MM.1S (cell line): ENCODE results near the gene PIP5K1A.

ENCODE experiments used
- DNase-seq: peaks from one replicate; pipeline ENCODE4 v3.0.0-alpha.2; 2015
- H2AFZ ChIP-seq: fragments of 300-600 bp; sonication (generic); 2 replicates; pipeline ENCODE4 v1.6.0; 2016; ENCODE audit warnings: antibody characterized with exemption, low read length
- H3F3A ChIP-seq: fragments of 300-600 bp; sonication (generic); 2 replicates; pipeline ENCODE4 v1.6.1; 2016; ENCODE audit warnings: mild to moderate bottlenecking, antibody characterized with exemption, low read length, moderate library complexity, mixed read lengths; ENCODE audit not compliant: insufficient read depth
- H3K27ac ChIP-seq: fragments of 300-600 bp; sonication (generic); 2 replicates; pipeline ENCODE4 v1.5.1; 2016; ENCODE audit warnings: mild to moderate bottlenecking, low read length
- H3K27me3 ChIP-seq: fragments of 300-600 bp; sonication (generic); replicated peaks from 2 replicates; pipeline ENCODE4 v1.6.0; 2016; ENCODE audit warnings: low read length; ENCODE audit not compliant: insufficient read depth
- H3K36me3 ChIP-seq: fragments of 300-600 bp; sonication (generic); replicated peaks from 2 replicates; pipeline ENCODE4 v1.6.1; 2016; ENCODE audit warnings: mild to moderate bottlenecking, low read length, mixed read lengths; ENCODE audit not compliant: insufficient read depth
- H3K4me1 ChIP-seq: fragments of 300-600 bp; sonication (generic); 2 replicates; pipeline ENCODE4 v1.6.1; 2016; ENCODE audit warnings: low read length, mixed read lengths
- H3K4me2 ChIP-seq: fragments of 300-600 bp; sonication (generic); 2 replicates; pipeline ENCODE4 v1.6.0; 2016; ENCODE audit warnings: low read depth, low read length
- H3K4me3 ChIP-seq: fragments of 300-600 bp; sonication (generic); 2 replicates; pipeline ENCODE4 v1.5.1; 2016; ENCODE audit warnings: low read length, mixed read lengths
- H3K79me2 ChIP-seq: fragments of 300-600 bp; sonication (generic); 2 replicates; pipeline ENCODE4 v1.6.1; 2016; ENCODE audit warnings: mixed run types, low read length, mixed read lengths
- H3K9ac ChIP-seq: fragments of 300-600 bp; sonication (generic); 2 replicates; pipeline ENCODE4 v1.6.1; 2016; ENCODE audit warnings: low read length, mixed read lengths
- H3K9me2 ChIP-seq: fragments of 300-600 bp; sonication (generic); replicated peaks from 2 replicates; pipeline ENCODE4 v1.6.1; 2016; ENCODE audit warnings: mild to moderate bottlenecking, low read length, mixed read lengths; ENCODE audit not compliant: insufficient read depth
- H3K9me3 ChIP-seq: fragments of 300-600 bp; sonication (generic); replicated peaks from 2 replicates; pipeline ENCODE4 v1.6.1; 2016; ENCODE audit warnings: mild to moderate bottlenecking, low read length, mixed read lengths; ENCODE audit not compliant: insufficient read depth
- H4K20me1 ChIP-seq: fragments of 300-600 bp; sonication (generic); 2 replicates; pipeline ENCODE4 v1.6.1; 2016; ENCODE audit warnings: mild to moderate bottlenecking, low read length, moderate library complexity, mixed read lengths; ENCODE audit not compliant: insufficient read depth
- CTCF ChIP-seq: fragments of 300-600 bp; sonication (generic); IDR thresholded peaks from 2 replicates; pipeline ENCODE4 v1.5.1; 2016; ENCODE audit warnings: antibody characterized with exemption, low read length, mixed read lengths
- EZH2 ChIP-seq: fragments of 300-600 bp; sonication (generic); optimal IDR thresholded peaks from 2 replicates; pipeline ENCODE3; 2017; ENCODE audit warnings: low read depth, mild to moderate bottlenecking, antibody characterized with exemption, low read length, mixed read lengths
- EZH2phosphoT487 ChIP-seq: fragments of 300-600 bp; sonication (generic); IDR thresholded peaks from 2 replicates; pipeline ENCODE4 v1.6.1; 2018; ENCODE audit warnings: antibody characterized with exemption, low read length

Gene PIP5K1A

DNA sequence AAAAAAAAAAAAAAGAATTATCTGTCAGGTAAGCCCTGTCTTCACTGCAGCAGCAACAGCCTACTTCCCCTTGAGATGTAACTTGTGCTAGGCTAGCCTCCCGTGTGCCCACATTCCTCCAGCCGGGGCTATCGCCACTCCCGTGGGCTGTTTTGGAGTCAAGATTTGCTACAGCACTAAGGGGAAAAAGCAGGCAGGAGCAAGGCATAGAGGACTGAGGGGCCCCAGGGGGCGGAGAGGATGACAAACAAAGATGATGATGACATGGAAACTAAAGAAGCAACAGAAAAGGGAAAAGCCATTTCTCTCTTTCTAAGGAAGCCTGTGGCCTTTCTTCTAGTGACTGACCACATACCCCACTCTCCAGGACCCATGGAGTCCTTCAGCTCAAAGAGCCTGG, 40.0 kb upstream of the PIP5K1A start:
- no peak overlapping the region for H3K4me2 ChIP-seq
- no peak for DNase-seq
- no peak overlapping the region for H3K27ac ChIP-seq
- no peak overlapping the region for H3K4me3 ChIP-seq
- no peaks in the 10 kb centered on the region for H3K27me3 ChIP-seq
- H2AFZ ChIP-seq = no peak overlapping the region
- no peaks in the 10 kb centered on the region for H4K20me1 ChIP-seq
- no peaks in the 10 kb centered on the region for H3K9me2 ChIP-seq
- H3K9ac ChIP-seq = no peak overlapping the region
- TF ChIP-seq EZH2phosphoT487 (no peak), CTCF (no peak), EZH2 (no peak)
- H3F3A ChIP-seq = no peaks in the 10 kb centered on the region
- H3K36me3 ChIP-seq = no peaks in the 10 kb centered on the region
- no peaks in the 10 kb centered on the region for H3K79me2 ChIP-seq
- no peaks in the 10 kb centered on the region for H3K4me1 ChIP-seq
- H3K9me3 ChIP-seq = no peaks in the 10 kb centered on the region

DNA sequence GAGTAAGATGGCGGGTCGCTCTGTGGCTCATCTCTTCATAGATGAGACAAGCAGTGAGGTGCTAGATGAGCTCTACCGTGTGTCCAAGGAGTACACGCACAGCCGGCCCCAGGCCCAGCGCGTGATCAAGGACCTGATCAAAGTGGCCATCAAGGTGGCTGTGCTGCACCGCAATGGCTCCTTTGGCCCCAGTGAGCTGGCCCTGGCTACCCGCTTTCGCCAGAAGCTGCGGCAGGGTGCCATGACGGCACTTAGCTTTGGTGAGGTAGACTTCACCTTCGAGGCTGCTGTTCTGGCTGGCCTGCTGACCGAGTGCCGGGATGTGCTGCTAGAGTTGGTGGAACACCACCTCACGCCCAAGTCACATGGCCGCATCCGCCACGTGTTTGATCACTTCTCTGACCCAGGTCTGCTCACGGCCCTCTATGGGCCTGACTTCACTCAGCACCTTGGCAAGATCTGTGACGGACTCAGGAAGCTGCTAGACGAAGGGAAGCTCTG, 39.6 kb upstream of the PIP5K1A start:
- Histone ChIP-seq H3K9ac (no peak overlapping the region), H3K27ac (no peak overlapping the region), H3K4me2 (no peak overlapping the region)

GRCh38 chr1:151159373-151159772, 39.0 kb upstream of the PIP5K1A start:
- Histone ChIP-seq H3K4me3 (no peak overlapping the region), H3K27ac (no peak overlapping the region), H2AFZ (no peak overlapping the region), H3K9me2 (no peaks in the 10 kb centered on the region), H3K9me3 (no peaks in the 10 kb centered on the region), H3K4me2 (no peak overlapping the region), H3F3A (no peaks in the 10 kb centered on the region), H3K36me3 (no peaks in the 10 kb centered on the region), H3K79me2 (peaks cover 2% of the 10 kb centered on the region; the same call in 1 of the 2 replicates), H4K20me1 (no peaks in the 10 kb centered on the region), H3K27me3 (no peaks in the 10 kb centered on the region), H3K4me1 (no peaks in the 10 kb centered on the region), H3K9ac (no peak overlapping the region)
- DNase-seq = no peak
- TF ChIP-seq EZH2phosphoT487 (no peak), EZH2 (no peak), CTCF (no peak)

More for the DNA sequence above, 39.6 kb upstream of the PIP5K1A start:
- Histone ChIP-seq H4K20me1 (no peaks in the 10 kb centered on the region), H3K9me2 (no peaks in the 10 kb centered on the region), H3K36me3 (no peaks in the 10 kb centered on the region), H3F3A (no peaks in the 10 kb centered on the region), H3K4me1 (no peaks in the 10 kb centered on the region), H3K79me2 (no peaks in the 10 kb centered on the region), H3K9me3 (no peaks in the 10 kb centered on the region), H3K4me3 (no peak overlapping the region), H3K27me3 (no peaks in the 10 kb centered on the region), H2AFZ (no peak overlapping the region)
- TF ChIP-seq CTCF (no peak), EZH2phosphoT487 (no peak), EZH2 (no peak)
- no peak for DNase-seq
